EL (cell line): ENCODE data around the gene TBC1D4.

Experiments used
- DNase-seq: peaks from one replicate; pipeline ENCODE4 v3.0.0-alpha.2; 2016

The TBC1D4 gene

GRCh38 chr13:75482070-75482819, at the start of gene TBC1D4:
Gene TBC1D4, minus strand, starts transcription at chr13:75482169. Its CDS starts 402 bp downstream, at chr13:75481767.
- peak; percentile 94 for DNase-seq

- no peak for DNase-seq
These were observed 48.6 kb upstream of the TBC1D4 start for GRCh38 chr13:75530549-75530961.

GRCh38 chr13:75521956-75522355, 40.0 kb upstream of the TBC1D4 start:
- no peak for DNase-seq

GRCh38 chr13:75518439-75519088, 36.6 kb upstream of the TBC1D4 start:
- DNase-seq: no peak

GRCh38 chr13:75514080-75514995, 32.4 kb upstream of the TBC1D4 start:
- peak; percentile 40 for DNase-seq

GRCh38 chr13:75513271-75513670, 31.3 kb upstream of the TBC1D4 start:
- no peak for DNase-seq

GRCh38 chr13:75512253-75512652, 30.3 kb upstream of the TBC1D4 start:
- DNase-seq: no peak

GRCh38 chr13:75511051-75511625, 29.2 kb upstream of the TBC1D4 start:
- no peak for DNase-seq

- DNase-seq: no peak
These were observed 26.1 kb upstream of the TBC1D4 start for GRCh38 chr13:75508002-75508548.

- DNase-seq: no peak
These were observed 25.3 kb upstream of the TBC1D4 start for GRCh38 chr13:75507027-75508001.

- DNase-seq: no peak
These were observed 24.0 kb upstream of the TBC1D4 start for GRCh38 chr13:75506018-75506417.

- DNase-seq: no peak
These were observed 23.4 kb upstream of the TBC1D4 start for GRCh38 chr13:75505327-75505726.

- peak; percentile 75 for DNase-seq
These were observed 14.0 kb upstream of the TBC1D4 start for GRCh38 chr13:75495938-75496337.

- DNase-seq: peak; percentile 54
These were observed 12.5 kb upstream of the TBC1D4 start for GRCh38 chr13:75494491-75494890.

- DNase-seq: no peak
These were observed 11.2 kb upstream of the TBC1D4 start for GRCh38 chr13:75493156-75493555.

GRCh38 chr13:75492389-75492788, 10.4 kb upstream of the TBC1D4 start:
- peak; percentile 47 for DNase-seq

- DNase-seq: no peak
These were observed 9.4 kb upstream of the TBC1D4 start for GRCh38 chr13:75491376-75491775.

GRCh38 chr13:75489502-75490263, 7.7 kb upstream of the TBC1D4 start:
- peak; percentile 59 for DNase-seq

- DNase-seq: no peak
These were observed 4.4 kb upstream of the TBC1D4 start for GRCh38 chr13:75486146-75487062.
